ENCODE results near the gene FUBP3.

GRCh38 chr9:130541533-130541932 is 37.8 kb upstream of the FUBP3 start:
- TF ChIP-seq CTCF (IDR thresholded peaks at IDR 0.05) (no peak), POLR2A (IDR thresholded peaks at IDR 0.05) (no peak)
